Activated CD4-positive, alpha-beta T cell treated with anti-CD3 and anti-CD28 coated beads, Interleukin-2, Interleukin-6, amounts not matched to agents 100 ng/mL and 50 ng/mL, durations not matched to agents 16 hours and 8 hours (primary cell): ENCODE results near the gene FOXJ1.

Experiments used
- DNase-seq: peaks from one replicate; pipeline ENCODE4 v3.0.0-alpha.2; 2020

FOXJ1 gene

GRCh38 chr17:76090517-76091129 lies 50.4 kb downstream of the FOXJ1 start:
- no peak for DNase-seq

DNA sequence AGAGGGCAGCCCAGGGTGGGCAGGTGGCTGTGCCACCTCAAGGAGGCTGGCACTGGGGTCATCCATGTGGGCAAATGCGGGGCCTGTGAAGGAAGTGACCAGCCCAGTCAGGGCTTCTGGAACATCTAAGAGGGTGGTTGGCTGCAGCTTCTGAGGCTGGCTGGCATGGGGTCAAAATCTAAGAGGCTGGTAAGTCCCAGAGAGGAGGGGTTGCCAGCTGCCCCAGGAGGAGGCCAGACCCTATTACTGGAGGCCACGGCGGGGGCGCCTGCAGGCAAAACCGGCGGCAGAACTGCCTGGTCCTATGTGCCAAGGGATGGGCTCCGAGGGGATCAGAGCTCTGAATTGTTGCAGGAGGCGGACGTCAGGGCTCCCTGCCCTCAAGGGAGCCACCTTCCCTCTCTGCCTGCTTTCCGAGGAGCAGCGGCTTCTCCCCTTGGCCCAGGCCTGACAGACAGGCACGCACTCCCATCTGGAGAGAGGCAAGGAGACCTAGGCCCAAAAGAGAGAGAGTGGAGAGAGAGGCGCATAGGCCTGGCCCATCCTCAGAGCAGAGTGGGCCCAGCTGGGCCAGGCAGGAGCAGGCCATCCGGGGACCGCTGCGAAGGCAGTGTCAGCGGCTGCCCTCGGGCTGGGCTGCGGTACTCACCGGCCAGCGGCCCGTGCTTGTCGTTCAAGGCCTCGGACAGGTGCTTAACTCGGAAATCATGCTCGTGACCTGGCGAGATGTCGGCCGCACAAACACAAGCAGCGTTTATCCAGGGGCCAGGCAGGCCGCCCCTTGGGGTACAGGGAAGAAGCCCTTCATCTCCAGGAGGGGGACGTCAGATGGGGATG lies 51.1 kb downstream of the FOXJ1 start:
- DNase-seq, result no peak

GRCh38 chr17:76088868-76089576 lies 52.0 kb downstream of the FOXJ1 start:
- DNase-seq, result no peak

- no peak for DNase-seq
Observed at GRCh38 chr17:76088041-76088867, 52.8 kb downstream of the FOXJ1 start.

DNA sequence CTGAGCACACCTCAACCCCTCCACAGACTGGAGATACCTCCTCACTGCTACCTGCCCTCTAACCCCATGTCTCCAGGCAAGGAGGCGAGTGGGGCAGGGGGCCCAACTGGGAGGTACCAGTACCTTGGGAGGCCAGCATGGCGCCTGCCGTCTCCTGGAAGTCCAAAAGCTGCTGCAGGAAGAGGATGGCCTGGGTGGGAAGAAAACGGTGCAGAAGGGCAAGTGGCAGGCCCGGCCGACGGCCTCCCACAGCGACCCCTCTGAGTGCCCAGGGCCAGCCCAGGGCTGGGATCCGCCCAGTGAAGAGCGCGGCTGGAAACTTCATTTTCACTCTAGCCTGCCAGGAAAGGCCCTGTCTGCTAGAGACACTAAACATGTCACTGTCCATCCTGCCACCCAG lies 53.5 kb downstream of the FOXJ1 start:
- no peak for DNase-seq

DNA sequence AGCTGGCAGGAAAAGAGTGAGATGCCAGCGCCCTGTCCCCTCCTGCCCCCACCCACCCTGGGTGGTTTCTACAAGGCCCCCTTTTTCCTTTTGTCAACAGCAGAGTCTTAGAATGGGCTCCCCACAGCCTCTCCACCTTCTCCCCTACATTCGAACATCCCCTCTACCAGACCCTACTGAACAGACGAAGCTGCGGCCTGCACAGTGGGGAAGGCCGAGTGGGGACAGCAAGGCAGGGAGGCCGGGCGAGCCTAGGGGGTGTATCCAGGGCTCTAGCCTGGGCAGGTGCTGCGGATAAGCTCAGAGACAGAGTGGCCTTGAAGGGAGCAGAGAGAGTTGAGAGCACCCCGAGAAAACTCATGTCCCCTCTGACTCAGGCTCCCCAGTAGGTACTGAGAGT lies 54.7 kb downstream of the FOXJ1 start:
- no peak for DNase-seq
